T-helper 22 cell (primary cell): Measurements from ENCODE around the gene ATAD3B.
"Not testable (repeated sequence)": the region's sequence is repeated elsewhere in the genome, so short reads cannot be mapped to it uniquely, and the experiment has no call there.

Source experiments
- DNase-seq: peaks from one replicate; pipeline ENCODE4 v3.0.0-alpha.2; 2020; ENCODE audit warnings: low read depth

ATAD3B gene

DNA sequence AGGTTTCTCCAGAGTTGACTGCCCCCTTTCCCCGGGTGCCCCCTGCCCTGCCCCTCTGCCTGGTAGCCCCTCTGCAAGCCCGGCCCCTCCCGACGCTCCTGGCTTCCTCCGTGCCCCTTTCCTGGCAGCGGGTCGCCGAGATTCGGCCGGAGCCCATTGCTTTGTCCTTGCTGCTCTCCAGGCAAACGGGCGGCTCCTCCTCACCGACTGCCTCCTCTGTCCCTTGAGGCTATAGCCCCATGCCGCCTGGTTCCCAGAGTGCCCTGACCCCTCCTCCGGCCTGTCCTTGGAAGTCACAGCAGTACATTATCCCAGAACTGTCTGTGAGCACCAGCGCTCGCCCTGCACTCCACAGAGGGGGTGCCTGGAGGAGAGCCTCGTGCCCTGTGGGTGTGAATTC lies 42.1 kb downstream of the ATAD3B start:
- not testable (repeated sequence) for DNase-seq

DNA sequence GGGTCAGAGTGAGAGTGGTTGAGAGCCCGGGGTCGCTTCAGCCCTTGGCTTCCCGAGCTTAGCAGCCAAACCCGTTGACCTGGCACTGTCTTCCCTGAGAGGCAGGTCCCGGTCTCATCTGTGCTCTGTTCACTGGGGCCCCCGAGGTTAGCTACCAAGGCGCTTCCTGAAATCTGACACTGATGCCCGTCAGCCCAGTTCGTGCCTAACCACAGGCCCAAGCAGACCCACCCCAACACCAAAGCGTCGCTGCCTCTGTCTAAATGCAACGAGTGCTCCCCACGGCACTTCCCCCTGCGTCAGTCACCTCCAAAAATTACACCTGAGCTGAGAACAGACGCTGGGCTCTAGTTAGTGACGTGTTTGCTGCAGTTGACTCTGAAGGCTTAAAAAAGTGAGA lies 42.8 kb downstream of the ATAD3B start:
- DNase-seq = not testable (repeated sequence)

DNA sequence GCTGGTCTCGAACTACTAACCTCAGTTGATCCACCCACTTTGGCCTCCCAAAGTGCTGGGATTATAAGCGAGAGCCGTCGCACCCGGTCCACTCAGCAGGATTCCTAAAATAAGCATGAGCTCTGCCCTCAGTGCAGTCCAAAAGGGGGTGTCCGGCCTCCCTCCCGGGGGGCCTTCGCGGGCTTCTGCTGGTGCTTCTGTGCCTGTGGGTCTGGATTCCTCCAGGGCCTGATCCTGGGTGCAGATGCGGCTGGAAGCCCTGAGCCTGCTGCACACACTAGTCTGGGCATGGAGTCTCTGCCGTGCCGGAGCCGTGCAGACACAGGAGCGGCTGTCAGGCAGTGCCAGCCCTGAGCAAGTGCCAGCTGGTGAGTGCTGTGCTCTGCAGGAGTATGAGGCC lies 45.4 kb downstream of the ATAD3B start:
- DNase-seq = not testable (repeated sequence)

DNA sequence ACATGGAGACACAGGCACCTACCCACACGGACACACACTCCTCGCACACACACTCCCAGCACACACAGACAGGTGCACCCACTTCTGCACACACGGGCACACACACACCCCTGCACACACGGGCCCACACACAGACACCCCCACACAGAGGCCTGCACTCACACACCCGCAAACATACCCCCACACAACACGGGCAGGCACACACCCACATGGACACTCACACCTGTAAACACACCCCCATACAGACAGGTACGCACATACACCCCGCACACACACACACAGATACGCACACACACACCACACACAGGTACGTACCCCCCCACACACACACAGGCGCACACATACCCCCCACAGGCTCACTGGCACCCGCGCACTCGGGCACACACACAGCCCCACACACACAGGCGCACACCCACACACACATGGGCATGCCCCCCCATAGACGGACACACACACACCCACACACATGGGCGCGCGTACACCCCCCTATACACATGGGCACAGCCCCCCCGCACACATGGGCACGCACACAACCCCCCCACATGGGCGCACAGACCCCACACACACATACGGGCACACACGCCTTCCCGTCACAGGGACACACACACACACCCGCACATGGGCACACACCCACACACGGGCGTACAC lies 46.5 kb downstream of the ATAD3B start:
- no peak for DNase-seq

DNA sequence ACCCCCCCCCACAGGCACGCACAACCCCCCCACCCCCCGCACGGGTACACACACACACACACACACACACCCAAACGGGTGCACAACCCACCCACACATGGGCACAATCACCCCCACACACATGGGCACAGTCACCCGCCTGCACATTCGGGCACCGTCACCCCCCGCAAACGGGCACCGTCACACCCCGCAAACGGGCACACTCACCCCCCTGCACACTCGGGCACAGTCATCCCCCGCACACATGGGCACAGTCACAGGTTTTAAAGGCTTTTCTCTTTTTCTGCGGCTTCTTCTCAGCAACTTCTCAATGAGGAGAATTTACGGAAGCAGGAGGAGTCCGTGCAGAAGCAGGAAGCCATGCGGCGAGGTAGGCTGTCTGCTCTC lies 47.0 kb downstream of the ATAD3B start:
- not testable (repeated sequence) for DNase-seq

DNA sequence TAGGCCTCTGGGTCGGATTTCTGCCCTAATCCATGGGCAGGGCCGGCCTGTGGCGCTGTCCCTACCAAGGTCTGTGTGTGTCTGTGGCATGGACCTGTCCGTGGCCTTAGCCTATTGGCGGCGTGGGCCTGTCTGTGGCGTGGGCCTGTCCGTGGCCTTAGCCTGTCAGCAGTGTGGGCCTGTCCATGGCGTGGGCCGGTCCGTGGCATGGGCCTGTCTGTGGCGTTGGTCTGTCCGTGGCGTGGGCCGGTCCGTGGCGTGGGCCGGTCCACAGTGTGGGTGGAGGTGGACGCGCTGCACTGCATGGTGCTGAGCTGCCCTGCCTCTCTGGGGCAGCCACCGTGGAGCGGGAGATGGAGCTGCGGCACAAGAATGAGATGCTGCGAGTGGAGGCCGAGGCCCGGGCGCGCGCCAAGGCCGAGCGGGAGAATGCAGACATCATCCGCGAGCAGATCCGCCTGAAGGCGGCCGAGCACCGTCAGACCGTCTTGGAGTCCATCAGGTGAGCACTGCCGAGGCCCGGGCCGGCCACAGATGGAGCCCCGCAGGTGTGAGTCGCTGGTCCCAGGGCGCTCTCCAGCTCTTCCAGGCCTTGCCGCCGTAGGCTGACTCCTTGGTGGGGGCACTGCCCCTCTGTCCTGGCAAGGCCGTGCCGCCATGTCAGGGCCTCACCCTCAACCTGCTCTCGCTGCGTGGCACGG lies 48.4 kb downstream of the ATAD3B start:
- not testable (repeated sequence) for DNase-seq

DNA sequence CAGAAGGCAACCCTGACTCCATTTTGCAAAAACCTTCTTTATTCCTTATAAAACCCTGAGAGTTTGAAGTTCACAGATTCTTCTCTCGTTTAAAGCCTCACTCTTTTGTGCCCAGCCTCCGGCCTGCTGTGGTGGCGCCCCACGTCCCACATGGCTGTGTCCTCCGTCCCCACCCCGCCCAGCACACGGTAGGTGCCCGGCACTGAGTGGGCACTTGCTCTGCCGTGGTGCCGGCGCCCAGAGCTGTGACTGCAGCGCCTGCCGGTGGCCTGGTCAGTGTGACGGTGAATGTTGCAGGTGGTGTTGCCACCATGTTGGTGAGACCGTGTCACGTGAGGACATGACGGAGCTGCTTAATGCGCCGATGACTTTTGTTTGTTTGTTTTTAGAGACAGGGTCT lies 49.8 kb downstream of the ATAD3B start:
- no peak for DNase-seq

DNA sequence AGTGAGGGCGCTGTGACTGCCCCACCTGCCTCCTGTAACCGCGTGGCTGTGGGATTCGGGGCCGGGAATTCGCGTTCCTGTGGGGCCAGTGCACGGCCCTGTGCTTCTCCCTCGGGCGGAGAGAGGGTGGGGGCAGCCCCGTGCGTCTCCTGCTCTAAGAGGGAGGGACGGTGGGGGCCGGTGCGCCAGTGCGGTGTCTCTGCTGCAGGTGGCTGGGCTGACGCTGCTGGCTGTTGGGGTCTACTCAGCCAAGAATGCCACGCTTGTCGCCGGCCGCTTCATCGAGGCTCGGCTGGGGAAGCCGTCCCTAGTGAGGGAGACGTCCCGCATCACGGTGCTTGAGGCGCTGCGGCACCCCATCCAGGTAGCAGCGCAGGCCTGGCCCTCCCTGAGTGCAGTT lies 51.0 kb downstream of the ATAD3B start:
- DNase-seq = not testable (repeated sequence)

DNA sequence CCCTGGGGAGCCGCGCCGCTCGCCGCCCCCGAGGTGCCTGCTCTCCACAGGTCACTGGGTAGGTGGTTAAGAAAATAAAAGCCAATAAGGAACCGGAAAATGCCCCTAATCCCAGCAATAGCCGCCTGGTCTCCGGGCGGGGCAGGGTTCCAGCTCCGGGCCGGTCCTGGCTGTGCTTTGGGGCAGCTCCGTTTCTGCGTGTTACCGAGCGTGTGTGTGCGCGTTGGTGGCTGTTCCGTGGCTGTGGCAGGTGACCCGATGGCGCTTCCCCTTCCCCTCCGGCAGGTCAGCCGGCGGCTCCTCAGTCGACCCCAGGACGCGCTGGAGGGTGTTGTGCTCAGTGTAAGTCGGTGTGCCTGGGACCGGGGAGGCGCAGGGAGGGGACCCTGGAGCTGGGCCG lies 51.7 kb downstream of the ATAD3B start:
- not testable (repeated sequence) for DNase-seq

DNA sequence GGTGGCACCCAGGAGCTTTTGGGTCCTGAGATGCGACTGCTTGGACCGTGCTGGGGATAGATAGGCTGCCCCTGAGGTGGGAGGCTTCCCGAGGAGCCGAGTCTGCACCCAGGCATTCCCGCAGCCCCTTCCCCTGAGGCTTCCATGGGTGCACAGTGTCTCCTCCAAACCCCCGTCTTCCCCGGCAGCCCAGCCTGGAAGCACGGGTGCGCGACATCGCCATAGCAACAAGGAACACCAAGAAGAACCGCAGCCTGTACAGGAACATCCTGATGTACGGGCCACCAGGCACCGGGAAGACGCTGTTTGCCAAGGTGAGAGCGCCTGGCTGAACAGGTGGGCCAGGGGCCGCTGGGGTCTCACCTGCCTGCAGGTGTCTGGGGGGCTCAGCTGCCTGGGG lies 52.1 kb downstream of the ATAD3B start:
- not testable (repeated sequence) for DNase-seq

DNA sequence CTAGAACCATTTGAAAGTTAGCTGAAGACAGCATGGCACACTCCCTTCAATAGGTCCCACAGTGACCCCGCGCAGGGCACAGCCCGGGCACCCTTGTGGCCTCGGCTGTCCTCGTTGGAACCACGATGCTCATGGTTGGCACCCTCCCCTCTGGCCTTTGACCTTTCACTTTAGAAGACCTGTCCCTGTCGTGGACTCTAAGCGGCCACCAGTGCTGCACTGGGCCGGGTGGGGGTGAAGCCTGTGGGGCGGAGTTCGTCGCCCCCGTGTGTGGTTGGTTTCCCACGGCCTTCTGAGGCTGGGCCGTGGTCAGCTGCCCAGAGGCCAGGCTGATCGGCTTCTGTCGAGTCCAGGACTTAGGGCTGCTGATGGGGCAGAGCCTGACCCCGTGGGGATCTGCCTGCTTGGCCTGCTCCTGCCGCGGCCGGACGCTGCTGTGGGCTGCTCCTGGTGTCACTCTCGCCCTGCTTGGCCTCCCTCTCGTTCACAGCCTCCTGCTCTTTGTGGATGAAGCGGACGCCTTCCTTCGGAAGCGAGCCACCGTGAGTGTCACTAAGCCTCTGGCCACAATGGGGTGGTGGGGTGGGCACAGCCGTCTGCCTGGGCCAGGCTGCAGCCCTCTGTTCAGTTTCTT lies 53.3 kb downstream of the ATAD3B start:
- DNase-seq = not testable (repeated sequence)

DNA sequence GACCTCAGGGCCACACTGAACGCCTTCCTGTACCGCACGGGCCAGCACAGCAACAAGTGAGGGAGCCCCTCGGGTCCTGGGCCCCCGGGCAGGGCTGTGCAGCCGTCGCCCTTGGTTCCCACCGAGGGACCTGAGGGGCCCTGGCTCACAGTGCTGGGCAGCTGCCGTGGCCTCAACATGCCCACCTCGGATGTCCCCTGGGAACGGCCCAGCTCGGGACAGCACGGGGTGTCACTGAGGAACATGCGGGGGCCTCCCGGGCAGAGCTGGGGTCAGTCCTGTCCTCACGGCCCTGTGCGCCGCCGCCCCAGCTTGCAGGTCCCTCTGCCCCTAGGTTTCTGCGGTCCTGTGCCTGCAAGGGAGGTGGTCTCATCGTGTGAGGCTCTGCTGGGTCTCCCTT lies 54.9 kb downstream of the ATAD3B start:
- not testable (repeated sequence) for DNase-seq

DNA sequence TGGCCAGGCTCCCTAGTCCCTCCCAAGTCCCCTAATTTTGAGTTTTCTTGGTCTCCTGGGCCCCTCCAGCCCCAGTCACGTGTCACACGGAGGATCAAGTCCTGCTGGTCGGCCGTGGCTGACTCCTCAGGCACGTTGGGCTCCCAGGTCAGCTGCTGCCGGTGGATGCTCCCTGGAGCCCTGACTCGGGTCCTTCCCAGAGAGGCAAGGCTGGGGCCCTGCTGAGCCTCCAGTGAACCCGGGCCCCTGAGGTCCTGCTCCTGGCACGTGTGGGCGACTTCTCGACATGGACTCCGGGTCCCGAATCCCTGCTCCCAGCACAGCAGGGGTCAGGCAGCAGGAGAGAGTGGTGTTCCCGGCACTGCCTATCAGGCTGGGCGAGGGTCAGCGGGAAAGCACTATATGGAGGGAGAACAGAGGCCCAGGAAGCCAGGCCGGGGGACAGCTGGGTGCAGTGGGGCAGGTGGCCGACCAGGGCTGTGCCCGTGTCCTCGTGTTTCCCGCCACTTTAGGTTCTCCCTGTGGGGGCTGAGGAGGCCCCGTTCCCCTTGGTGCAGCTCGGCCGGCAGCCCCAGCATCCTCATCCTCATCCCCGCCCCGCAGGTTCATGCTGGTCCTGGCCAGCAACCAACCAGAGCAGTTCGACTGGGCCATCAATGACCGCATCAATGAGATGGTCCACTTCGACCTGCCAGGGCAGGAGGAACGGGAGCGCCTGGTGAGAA lies 55.7 kb downstream of the ATAD3B start:
- DNase-seq = no peak

DNA sequence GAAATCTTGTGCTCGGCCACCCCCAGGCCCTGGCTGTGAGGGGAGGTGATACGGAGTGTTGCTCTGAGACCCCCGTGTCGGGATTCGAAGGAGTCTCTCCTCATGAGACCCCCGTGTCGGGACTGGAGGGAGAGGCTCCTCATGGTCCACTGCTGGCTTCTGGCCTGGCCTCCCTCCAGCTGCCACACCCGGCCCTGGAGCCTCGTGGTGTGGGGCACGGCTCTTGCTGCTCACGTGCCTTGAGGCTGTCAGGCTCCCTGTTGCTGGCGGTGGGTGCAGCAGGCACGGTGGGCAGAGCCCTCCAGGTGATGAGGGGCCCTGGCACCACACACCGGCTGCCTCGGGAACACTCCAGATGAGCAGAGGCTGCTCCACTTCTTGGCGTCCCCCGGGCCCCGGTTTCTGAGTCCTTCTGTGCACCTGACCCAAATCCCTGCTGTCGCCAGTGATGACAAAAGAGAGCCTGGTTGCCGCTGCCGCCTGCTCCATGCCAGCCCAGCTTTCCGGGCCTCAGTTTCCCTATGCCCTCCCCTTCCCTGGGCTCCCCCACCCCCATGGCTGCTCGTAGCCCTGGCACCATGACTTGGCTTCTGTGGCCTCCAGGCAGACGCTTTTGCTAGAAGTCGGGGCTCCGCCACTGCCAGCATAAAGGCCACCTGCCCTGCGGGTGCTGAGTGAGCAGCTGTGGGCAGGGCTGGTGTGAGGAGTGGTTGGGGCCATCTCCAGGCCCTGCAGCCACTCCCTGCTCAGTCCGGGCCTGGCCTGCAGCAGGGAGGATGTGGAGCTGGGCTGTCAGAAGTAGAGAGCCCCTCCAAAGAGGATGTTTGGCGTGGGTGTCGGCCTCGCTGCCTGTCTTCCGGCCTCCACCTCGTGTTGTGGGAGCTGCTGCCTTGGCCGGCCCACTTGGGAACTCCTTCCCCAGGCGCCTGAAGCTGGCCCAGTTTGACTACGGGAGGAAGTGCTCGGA lies 57.0 kb downstream of the ATAD3B start:
- DNase-seq = no peak

DNA sequence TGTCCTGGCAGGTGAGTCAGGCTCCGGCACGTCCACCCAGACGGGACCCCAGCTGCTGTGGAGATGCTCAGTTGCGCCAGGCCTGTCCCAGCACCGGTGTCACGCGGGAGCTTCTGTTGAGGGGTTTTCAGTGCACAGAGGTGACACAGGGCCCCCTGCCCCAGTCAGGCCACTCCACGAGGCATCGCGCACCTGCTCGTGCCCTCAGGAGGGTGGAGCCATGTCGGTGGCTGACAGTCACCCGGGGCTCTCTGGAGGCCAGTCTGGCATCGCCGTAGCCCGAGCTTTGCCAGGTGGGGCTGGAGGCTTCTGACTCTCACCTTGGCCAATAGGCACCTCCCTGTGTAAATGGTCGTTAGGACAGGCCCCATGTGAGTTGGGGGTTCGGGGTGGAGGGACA lies 57.8 kb downstream of the ATAD3B start:
- DNase-seq = no peak

DNA sequence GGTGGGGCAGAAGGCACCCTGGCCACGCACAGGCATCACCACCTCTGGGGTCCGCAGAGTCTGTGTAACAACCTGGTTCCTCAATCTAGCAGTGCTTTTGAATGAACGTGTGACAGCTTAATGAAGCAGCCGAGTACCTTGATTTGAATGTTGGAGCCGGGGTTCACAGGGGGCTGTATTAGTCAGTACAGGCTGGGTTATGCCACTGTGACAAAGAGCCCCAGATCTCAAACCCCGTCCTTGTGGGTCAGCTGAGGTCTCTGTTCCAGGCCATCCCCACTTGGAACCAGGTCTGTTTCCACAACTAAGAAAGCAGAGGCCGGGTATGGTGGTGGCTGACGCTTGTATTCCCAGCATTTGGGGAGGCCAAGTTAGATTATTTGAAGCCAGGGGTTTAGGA lies 58.4 kb downstream of the ATAD3B start:
- no peak for DNase-seq

DNA sequence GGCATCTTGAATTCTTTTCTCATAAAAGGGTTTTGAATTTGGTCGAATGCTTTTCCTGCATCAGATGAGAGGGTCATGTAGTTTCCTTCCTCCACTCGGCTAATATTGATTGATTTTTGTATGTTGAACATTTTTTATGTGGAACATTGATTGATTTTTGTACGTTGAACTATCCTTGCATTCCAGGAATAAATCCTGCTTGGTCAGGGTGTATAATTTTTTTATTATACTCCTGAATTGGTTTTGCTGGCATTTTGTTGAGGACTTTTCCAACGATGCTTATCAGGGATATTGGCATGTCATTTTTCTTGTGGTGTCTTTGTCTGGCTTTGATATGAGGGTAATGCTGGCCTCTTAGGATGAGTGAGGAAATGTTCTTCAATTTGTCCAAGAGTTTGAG lies 60.4 kb downstream of the ATAD3B start:
- DNase-seq = no peak

DNA sequence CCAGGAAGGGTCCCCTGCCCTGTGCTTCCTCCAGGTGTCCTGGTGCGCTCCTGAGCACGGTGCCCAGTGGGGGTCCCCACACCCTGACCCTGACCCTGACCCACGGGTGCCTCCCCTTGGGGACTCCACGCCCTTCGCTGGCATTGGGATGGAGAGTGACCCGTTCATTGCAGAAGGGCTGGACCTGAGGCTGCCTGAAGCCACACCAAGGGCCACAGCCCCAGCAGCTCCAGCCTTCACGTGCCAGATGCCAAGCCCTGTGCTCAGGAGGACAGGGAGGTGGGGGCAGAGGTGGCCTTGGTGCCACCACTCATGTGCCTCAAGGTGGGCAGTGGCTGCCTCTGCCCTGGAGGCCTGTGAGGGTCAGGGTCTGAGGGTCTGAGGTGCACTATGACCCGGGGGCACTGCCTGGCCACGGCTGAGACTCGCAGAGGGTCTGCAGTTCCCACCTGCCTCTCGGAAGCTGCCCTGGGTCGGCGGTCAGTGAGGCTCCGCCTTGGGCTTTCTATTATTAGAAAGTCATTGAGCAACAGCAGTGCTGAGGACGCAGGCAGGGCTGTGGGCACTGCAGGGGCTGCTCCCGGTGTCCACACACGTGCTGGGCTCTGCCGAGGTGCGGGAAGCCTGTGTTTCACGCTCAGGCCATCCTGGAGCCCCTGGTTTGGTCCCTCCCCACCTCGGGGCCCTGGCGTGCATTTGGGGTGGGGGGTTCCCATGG lies 61.8 kb downstream of the ATAD3B start:
- not testable (repeated sequence) for DNase-seq

DNA sequence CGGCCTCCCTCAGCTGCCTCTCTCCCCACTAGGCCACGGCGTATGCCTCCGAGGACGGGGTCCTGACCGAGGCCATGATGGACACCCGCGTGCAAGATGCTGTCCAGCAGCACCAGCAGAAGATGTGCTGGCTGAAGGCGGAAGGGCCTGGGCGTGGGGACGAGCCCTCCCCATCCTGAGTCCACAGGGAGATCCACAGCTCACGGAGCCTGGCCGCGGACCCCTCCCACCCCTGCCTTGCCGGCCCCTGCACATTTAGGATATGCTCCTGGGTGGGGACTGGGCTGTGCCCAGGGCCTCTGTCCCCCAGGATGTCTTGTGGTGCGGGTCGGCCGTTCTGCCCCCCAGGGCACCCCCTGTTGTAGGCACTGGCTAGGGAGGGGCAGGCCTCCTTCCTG lies 62.3 kb downstream of the ATAD3B start:
- DNase-seq = not testable (repeated sequence)

DNA sequence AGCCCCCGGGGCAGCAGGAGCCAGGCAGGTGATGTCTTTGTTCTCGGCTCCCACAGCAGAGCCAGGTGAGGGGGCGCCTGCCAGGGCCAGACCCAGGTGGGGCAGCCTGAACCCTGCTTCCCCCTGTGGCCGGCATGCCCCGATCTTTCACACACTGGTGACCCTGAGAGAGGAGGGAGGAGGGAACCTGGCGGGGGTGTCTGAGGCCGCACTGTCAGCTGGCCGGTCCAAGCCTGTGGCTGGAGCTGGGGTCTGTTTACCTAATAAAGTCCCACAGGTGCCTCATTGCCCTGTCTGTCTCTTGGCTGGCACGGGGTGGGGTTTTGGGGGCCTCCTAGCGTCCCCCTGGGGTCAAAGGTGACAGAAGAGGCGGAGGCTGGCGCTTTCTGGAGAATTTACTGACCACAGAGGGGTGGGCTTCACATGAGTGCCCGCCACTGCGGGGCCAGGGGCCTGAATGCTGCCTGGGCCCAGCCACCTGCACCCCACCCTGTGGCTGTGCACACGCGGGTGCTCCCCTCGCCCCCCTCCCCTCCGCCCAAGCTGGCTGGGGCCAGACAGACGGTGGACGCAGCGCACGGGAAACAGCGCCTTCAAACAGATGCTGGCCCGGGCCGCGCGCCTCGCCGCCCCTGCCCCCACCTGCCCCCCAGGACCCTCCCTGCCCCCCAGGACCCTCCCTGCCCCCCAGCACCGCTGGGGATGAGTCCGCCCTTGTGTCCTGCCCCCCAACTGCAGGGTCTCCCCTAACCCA lies 63.0 kb downstream of the ATAD3B start:
- DNase-seq = no peak
